SH-SY5Y (cell line): ENCODE results near the gene LRP1.

Experiments
- GATA2 ChIP-seq: IDR thresholded peaks from 2 replicates; pipeline ENCODE4 v1.6.1; 2011; ENCODE audit warnings: mild to moderate bottlenecking, low read depth, low read length
- GATA3 ChIP-seq: IDR thresholded peaks from 2 replicates; pipeline ENCODE4 v1.6.1; 2011; ENCODE audit warnings: low read depth, mild to moderate bottlenecking, low read length, moderate library complexity

GRCh38 chr12:57227315-57228115 lies 99.2 kb downstream of the LRP1 start:
- TF ChIP-seq GATA3 (no peak), GATA2 (no peak)
